Smooth muscle cell of the brain vasculature (primary cell): ENCODE measurements around the gene PRDM7.

Source experiments
- DNase-seq: peaks from one replicate; pipeline ENCODE4 v3.0.0-alpha.2; 2012; ENCODE audit warnings: low read depth, low spot score

The PRDM7 gene

DNA sequence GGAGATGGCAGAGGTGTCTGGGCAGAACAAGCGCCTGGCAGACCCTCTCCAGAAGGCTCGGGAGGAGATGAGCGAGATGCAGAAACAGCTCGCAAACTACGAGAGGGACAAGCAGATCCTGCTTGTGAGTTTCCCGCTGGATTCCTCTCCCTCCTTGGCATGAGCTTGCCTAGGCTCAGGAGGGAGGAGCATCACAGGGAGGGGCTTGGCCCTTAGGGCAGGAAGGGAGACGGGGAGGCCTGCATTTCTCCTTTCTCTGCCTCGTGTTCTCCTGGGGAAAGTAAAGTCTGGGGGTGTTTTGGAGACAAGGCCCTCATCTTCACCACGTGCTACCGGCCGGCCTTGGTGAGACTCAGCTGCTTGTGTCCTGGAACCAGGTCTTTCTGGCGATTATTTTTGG is 39.9 kb downstream of the PRDM7 start:
- no peak for DNase-seq

DNA sequence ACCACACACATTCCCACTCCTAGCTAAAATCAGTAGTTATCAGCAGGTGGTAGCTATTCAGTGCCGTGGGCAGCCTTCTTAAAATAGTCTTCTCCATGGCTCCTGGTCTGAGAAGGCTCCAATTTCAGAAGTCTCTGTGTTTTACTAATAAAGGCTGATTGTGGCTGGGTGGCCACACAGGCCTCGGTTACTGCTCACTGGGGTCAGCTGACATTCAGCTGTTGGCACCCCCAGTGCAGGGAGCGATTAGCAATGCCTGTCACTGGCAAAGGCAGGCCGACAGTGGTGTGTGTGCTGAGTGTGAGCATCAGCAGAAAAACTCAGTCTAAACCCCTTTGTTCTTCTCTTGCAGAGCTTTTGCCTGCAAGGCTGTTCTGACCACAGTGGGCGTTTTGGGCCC is 41.2 kb downstream of the PRDM7 start:
- no peak for DNase-seq

DNA sequence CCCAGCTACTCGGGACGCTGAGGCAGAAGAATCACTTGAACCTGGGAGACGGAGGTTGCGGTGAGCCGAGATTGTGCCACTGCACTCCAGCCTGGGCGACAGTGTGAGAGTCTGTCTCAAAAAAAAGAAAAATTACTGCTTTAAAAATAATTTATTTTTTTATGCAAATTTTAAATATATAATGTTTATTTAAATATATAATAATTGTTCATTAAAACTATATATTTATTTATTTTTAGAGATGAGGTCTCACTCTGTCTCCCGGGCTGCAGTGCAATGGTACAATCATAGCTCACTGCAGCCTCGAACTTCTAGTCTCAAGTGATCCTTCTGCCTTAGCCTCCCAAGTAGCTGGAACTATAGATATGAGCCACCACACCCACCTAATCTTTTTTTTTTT is 42.6 kb downstream of the PRDM7 start:
- DNase-seq: no peak

GRCh38 chr16:90033387-90033786 is 43.7 kb downstream of the PRDM7 start:
- no peak for DNase-seq

GRCh38 chr16:90032674-90033331 is 44.3 kb downstream of the PRDM7 start:
- no peak for DNase-seq

DNA sequence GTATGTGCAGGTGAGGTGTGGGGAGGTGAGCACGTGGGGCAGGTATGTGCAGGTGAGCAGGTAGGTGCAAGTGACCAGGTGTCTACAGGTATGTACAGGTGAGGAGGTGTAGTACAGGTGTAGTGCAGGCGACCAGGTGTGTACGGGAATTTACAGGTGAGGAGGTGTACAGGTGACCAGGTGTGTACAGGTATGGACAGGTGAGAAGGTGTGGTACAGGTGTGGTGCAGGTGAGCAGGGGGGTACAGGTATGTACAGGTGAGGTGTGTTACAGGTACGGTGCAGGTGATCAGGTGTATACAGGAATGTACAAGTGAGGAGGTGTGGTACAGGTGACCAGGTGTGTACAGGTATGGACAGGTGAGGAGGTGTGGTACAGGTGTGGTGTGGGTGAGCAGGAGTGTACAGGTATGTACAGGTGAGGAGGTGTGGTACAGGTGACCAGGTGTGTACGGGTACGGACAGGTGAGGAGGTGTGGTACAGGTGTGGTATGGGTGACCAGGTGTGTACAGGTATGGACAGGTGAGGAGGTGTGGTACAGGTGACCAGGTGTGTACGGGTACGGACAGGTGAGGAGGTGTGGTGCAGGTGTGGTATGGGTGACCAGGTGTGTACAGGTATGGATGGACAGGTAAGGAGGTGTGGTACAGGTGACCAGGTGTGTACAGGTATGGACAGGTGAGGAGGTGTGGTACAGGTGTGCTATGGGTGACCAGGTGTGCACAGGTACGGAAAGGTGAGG is 45.0 kb downstream of the PRDM7 start:
- DNase-seq: no peak

DNA sequence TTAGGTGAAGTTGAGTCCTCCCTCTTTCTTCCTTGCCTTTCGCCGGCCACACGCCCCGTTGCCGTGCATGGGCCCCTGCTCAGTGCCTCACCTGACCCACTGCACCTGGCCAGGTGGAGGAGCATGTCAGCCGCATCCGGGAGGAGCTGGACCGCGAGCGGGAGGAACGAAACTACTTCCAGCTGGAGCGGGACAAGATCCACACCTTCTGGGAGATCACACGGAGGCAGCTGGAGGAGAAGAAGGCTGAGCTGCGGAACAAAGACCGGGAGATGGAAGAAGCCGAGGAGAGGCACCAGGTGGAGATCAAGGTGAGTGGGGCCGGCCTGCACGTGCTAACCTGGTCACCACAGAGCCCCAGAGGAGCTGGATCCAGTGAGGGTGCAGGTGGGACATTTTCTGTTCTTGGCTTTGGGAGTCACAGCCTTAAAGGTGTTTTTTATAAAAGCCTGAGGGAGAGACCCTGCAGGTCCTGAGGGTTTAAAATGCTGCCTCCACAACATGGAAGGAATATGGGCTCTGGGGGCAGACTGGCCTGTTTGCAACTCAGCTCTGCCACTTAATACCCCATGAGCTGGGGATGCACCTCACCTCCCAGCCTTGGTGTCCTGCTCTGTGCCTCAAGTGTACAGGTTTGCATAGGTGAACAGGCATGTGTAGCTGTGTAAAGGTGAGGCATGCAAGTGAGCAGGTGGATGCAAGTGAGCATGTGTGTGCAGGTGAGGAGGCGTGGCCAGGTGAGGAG is 45.8 kb downstream of the PRDM7 start:
- DNase-seq: no peak

- no peak for DNase-seq
These were observed 48.1 kb downstream of the PRDM7 start for GRCh38 chr16:90028985-90029384.

DNA sequence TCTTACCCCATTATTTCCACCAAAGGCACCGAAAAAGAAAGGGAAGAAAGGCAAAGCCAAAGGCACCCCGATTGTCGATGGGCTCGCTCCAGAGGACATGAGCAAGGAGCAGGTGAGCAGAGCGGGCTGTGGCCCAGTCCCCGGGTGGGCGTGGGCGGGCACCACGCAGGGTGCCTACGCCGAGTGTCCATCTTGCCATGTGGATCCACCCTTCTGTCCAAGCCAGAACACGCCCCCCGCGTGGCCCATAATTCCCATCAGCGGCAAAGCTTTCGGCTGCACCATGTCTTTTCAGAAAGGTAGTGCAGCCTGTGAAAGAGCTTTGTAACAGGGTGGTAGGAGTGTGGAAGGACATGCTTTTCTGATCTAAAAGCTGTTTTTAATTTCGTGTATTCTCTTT is 49.5 kb downstream of the PRDM7 start:
- no peak for DNase-seq

DNA sequence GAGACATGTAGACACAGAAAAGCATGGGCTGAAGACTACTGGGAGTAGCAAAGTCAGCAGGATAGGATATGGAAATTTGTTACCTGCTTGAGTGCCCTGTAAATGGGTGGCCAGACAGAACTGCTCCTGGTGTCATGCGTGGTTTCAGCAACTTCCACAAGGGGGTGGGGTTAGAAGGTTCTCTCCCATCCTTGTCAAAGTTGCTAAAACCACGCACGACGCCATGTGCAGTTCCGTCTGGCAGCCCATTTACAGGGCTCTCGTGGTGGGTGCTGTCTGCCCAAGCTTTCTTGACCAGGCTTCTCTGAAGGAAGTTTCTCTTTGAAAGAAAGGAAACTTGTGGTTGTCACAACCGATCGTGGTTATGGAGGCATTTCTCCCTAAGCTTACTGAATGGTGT is 51.0 kb downstream of the PRDM7 start:
- DNase-seq: no peak

- no peak for DNase-seq
These were observed 54.1 kb downstream of the PRDM7 start for GRCh38 chr16:90023078-90023447.

DNA sequence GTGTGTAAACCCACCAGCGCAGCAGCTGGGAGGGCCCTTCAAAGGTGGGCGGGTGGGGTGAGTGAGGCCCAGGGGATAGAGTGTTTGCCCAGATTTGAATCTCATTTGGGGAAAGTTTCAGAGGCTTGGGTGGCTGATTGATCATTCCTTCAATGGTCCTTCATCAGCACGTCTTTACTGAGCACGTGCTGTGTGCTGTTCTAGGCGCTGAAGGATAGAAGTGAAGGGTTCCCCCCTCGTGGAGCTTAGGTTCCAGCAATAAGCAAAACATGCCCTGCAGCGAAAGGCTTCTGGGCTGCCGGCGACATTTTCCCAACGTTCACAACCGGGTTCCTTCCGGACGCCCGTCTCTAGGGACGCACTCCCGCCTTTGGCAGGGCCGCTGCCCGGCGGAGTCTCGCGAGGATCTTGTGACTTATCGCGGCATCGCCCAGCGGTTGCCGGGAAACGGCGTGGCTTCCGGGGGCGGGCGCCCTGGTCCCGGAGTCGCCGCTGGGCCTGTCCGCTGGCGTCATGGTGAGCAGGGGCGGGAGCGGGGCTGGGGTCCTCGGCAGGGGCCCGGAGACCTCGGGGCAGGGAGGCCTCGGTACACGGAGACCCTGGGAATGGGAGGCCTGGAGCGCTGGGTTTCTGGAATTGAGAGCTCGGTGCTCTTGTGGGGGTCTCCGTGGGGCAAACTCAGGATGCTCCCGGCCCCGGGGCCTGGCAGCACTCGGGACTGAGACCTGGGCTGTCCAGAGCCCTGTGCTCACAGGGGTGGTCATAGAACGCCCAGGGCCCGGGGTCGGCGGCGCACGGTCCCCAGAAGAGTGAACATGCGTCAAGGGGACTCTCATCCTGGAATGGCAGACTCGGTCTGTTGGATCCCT is 54.7 kb downstream of the PRDM7 start:
- no peak for DNase-seq

DNA sequence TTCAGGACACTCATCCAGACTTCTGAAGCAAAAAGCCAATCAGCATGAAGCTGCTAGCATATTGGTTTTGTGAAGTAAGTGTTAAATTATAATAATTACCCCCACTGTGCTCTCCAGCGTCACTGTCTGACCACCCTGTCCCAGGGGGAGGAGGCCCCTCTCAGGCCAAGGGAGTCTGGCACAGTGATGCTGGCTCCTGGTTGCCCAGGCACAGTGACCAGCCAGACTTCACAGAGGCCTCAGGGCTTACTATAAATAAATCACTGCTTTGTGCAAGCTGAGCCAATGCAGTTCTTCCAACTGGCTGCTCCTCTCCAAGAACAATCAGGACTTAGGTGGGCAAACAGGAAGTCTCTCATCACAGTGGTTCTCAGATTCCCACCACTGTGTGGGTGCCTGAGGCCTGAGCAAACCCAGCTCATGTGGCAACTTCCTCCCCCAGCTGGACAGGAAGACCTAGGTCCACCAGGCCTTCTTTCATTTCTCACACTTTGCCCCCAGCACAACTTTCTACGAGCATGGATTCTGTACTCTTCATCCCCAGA is 56.2 kb downstream of the PRDM7 start:
- no peak for DNase-seq

GRCh38 chr16:90020260-90020837 is 56.8 kb downstream of the PRDM7 start:
- DNase-seq: no peak

GRCh38 chr16:90019543-90020259 is 57.4 kb downstream of the PRDM7 start:
- DNase-seq: no peak

GRCh38 chr16:90018652-90019542 is 58.2 kb downstream of the PRDM7 start, which contains the start of gene DBNDD1:
Gene DBNDD1 (minus strand): TSS chr16:90019456. CDS start chr16:90019341, 115 bp downstream.
- DNase-seq: no peak

GRCh38 chr16:90018297-90018651 is 58.9 kb downstream of the PRDM7 start:
- DNase-seq: no peak

DNA sequence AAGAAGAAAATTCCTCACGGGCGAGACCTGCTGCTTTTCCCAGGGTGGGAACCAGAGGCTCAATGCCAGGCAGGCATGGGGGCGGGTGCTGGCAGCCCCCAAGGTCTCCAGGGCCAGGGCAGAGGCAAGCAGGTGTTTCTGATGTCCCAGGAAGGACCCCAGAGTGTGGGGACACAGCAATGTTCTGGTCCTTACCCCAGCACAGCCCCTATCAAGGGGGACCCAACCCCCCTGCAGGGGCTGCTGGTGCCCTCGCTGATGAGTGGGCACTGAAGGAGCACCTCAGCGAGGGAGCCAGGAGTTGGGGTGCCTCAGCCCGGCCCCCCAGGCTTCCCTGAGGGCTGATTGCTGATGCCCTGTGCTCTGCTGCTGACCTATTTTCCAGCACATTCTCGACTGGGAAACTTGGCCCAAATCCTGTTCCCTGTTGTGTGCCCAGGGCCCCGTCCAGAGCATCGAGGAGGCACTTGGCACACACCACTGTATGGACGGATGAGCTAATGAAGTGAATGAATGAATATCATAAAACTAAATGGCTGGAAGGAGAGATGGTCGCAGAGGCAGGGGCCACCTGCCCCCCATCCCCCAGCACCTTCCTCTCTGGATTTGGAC is 60.7 kb downstream of the PRDM7 start:
- DNase-seq: no peak
